Type B pancreatic cell (in vitro differentiated cells): ENCODE measurements around the gene RPS6KA2. TPM values are rescaled to one million over a fixed set of nuclear protein-coding genes. Genes with fewer than 3 reads are reported as not detected.
A peak's percentile ranks its signal among the peaks of the same experiment; 100 is the strongest.

Source experiments
- DNase-seq: peaks from one replicate; pipeline ENCODE4 v3.0.0; 2021; ENCODE audit warnings: mixed read lengths; ENCODE audit not compliant: unreplicated experiment; ENCODE audit errors: extremely low spot score
- H3K27ac Mint-ChIP-seq: 2 replicates; pipeline ENCODE4 v1.8.0; 2021; ENCODE audit warnings: mild to moderate bottlenecking, mixed read lengths
- H3K27me3 Mint-ChIP-seq: 2 replicates; pipeline ENCODE4 v1.8.0; 2021; ENCODE audit warnings: mixed read lengths
- H3K36me3 Mint-ChIP-seq: 2 replicates; pipeline ENCODE4 v1.8.0; 2021; ENCODE audit warnings: mixed read lengths
- H3K4me1 Mint-ChIP-seq: one replicate; pipeline ENCODE4 v1.8.0; 2021; ENCODE audit warnings: mixed read lengths; ENCODE audit not compliant: unreplicated experiment
- H3K4me3 Mint-ChIP-seq: 2 replicates; pipeline ENCODE4 v1.8.0; 2021; ENCODE audit warnings: mild to moderate bottlenecking, mixed read lengths
- H3K9me3 Mint-ChIP-seq: 2 replicates; pipeline ENCODE4 v1.8.0; 2021; ENCODE audit warnings: mixed read lengths
- CTCF ChIP-seq: fragments of 200-600 bp; sonication (generic); conservative IDR thresholded peaks from 2 replicates; pipeline ENCODE4 v1.5.0; 2021; ENCODE audit warnings: antibody characterized with exemption, mild to moderate bottlenecking
- long read RNA-seq: library from polyadenylated mRNA; unstranded; transcript quantifications from one replicate; pipeline ENCODE4 v2.0.0, GENCODE V29; 2020
- total RNA-seq: library from RNA; stranded (reverse); gene quantifications from 2 replicates; pipeline ENCODE4 v1.2.1, GENCODE V29; 2021; ENCODE audit warnings: low replicate concordance

RPS6KA2 gene
- 23.8 and 39.1 TPM in 2 replicates for total RNA-seq
- long read RNA-seq, full-length matches to known transcripts = 1 of 18 reads
- long read RNA-seq, partial matches to known transcripts = 10 of 18 reads
- long read RNA-seq, other reads (novel, unspliced or antisense) = 7 of 18 reads

- peak; percentile 100 for DNase-seq
- H3K9me3 Mint-ChIP-seq = no peaks in the 10 kb centered on the region
- H3K4me3 Mint-ChIP-seq = peak within 1 kb of the TSS; percentile 91
- peaks cover 29% of the 10 kb centered on the region for H3K27me3 Mint-ChIP-seq
- H3K36me3 Mint-ChIP-seq = no peaks in the 10 kb centered on the region
- TF ChIP-seq CTCF = no peak
- peaks cover 16% of the 10 kb centered on the region for H3K4me1 Mint-ChIP-seq
- H3K27ac Mint-ChIP-seq = peak within 1 kb of the TSS; percentile 95
Measured at GRCh38 chr6:166627033-166627874, at the start of gene RPS6KA2. TSS of gene RPS6KA2 (minus strand) at chr6:166627251. CDS start at chr6:166627019, 232 bp downstream.

- H3K4me1 Mint-ChIP-seq = peaks cover 26% of the 10 kb centered on the region
- no peak overlapping the region for H3K27ac Mint-ChIP-seq
- peaks cover 6% of the 10 kb centered on the region for H3K36me3 Mint-ChIP-seq
- DNase-seq = no peak
- H3K4me3 Mint-ChIP-seq = no peak overlapping the region
- peaks cover 6% of the 10 kb centered on the region for H3K9me3 Mint-ChIP-seq
- H3K27me3 Mint-ChIP-seq = peaks cover 12% of the 10 kb centered on the region
- no peak for TF ChIP-seq CTCF
Measured at GRCh38 chr6:166676270-166676860, 49.3 kb upstream of the RPS6KA2 start.

GRCh38 chr6:166675736-166676135, 48.7 kb upstream of the RPS6KA2 start:
- no peak for DNase-seq
- Mint-ChIP-seq H3K27me3 (peaks cover 14% of the 10 kb centered on the region), H3K9me3 (peaks cover 6% of the 10 kb centered on the region), H3K4me1 (peaks cover 30% of the 10 kb centered on the region), H3K36me3 (peaks cover 6% of the 10 kb centered on the region), H3K27ac (peak overlapping the region; percentile 3), H3K4me3 (no peak overlapping the region)
- no peak for TF ChIP-seq CTCF

GRCh38 chr6:166673309-166673708, 46.3 kb upstream of the RPS6KA2 start:
- Mint-ChIP-seq H3K27ac (no peak overlapping the region), H3K9me3 (peaks cover 6% of the 10 kb centered on the region), H3K4me1 (peaks cover 26% of the 10 kb centered on the region), H3K27me3 (peaks cover 15% of the 10 kb centered on the region), H3K36me3 (peaks cover 6% of the 10 kb centered on the region), H3K4me3 (no peak overlapping the region)
- DNase-seq = no peak
- TF ChIP-seq CTCF = no peak

- Mint-ChIP-seq H3K4me1 (peaks cover 29% of the 10 kb centered on the region), H3K27ac (no peak overlapping the region)
- TF ChIP-seq CTCF = no peak
Measured at GRCh38 chr6:166672624-166673206, 45.7 kb upstream of the RPS6KA2 start.

More at GRCh38 chr6:166672624-166673206, 45.7 kb upstream of the RPS6KA2 start:
- DNase-seq = no peak
- Mint-ChIP-seq H3K9me3 (peaks cover 6% of the 10 kb centered on the region), H3K4me3 (no peak overlapping the region), H3K27me3 (peaks cover 20% of the 10 kb centered on the region), H3K36me3 (peaks cover 6% of the 10 kb centered on the region)
